GM12875 (cell line): ENCODE measurements around the gene APBA2.
"Not testable (repeated sequence)": the region's sequence is repeated elsewhere in the genome, so short reads cannot be mapped to it uniquely, and the experiment has no call there.

Source experiments
- H3K4me3 ChIP-seq: one replicate; pipeline ENCODE4 v1.5.1; 2011; ENCODE audit warnings: low read depth, low read length, control low read depth
- TF ChIP-seq, protein P1 (sequence below): IDR thresholded peaks from 2 replicates; pipeline ENCODE4 v1.5.1; 2011; ENCODE audit warnings: low read depth, mild to moderate bottlenecking, control low read depth, inconsistent platforms, low read length, moderate library complexity, borderline replicate concordance; ENCODE audit not compliant: insufficient read depth

The APBA2 gene

DNA sequence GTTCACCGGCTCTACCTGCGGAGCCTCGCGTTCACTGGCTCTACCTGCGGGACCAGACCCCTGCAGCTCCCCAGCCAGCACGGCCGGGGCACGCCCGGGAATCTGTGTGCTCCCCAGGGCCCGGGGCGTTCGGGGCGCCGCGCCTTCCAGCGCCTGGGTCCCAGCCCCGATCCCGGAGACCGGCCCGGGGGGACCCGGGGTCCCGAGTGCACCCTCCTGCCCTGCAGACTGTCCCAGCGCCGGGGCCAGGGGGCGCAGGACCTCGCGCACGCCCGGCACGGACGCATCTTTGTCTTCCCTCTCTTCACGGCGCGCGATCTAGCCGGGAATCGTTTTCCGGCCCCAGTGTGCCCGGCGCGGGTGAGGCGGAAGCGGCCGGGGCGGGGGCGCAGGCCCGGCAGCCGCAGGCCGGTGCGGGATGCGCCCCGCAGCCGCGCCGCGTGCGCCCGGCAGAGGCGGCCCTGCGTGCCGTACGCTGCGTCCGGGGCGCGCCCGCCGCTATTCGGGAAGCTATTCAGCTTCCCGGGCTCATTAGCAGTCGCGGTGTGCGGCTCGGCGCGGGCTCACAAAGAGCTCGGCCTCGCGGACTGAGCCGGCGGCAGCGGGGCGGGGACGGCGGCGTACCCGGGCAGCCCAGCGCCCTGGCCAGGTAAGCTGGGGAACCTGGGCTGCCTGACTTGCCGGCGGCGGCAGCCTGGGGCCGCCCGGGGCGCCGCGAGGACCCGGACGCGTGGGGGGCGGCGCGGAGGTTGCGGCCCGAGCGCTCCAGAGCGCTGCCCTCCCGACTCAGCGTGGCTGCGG lies at the start of gene APBA2:
Gene APBA2, plus strand, starts transcription at position 345 of the 801 bp plus-strand sequence. CDS start 167,911 bp downstream, outside the sequence.
- no peak within 1 kb of the TSS for H3K4me3 ChIP-seq
- TF ChIP-seq, protein P1, sequence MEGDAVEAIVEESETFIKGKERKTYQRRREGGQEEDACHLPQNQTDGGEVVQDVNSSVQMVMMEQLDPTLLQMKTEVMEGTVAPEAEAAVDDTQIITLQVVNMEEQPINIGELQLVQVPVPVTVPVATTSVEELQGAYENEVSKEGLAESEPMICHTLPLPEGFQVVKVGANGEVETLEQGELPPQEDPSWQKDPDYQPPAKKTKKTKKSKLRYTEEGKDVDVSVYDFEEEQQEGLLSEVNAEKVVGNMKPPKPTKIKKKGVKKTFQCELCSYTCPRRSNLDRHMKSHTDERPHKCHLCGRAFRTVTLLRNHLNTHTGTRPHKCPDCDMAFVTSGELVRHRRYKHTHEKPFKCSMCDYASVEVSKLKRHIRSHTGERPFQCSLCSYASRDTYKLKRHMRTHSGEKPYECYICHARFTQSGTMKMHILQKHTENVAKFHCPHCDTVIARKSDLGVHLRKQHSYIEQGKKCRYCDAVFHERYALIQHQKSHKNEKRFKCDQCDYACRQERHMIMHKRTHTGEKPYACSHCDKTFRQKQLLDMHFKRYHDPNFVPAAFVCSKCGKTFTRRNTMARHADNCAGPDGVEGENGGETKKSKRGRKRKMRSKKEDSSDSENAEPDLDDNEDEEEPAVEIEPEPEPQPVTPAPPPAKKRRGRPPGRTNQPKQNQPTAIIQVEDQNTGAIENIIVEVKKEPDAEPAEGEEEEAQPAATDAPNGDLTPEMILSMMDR, result no peak

DNA sequence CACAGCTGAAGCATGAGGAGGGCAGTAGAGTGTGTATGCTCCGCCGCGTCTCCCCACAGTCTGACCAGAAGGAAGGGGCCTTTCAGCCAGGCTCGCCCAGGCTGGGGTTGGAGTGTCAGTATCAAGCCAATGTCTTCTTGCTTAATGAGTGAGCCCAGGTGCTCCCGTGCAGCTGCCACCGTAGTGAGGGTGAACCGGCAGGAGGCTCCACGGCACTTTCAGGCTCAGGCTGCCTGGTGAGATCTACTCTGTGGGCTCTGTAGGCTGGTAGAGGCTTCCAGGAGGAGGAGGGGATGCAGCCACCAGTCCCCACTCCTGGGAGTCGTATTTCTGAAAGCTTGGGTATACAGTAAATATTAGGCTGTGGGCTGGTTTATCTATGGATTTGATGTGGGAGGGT lies 45.5 kb upstream of the APBA2 start:
- H3K4me3 ChIP-seq, result not testable (repeated sequence)

DNA sequence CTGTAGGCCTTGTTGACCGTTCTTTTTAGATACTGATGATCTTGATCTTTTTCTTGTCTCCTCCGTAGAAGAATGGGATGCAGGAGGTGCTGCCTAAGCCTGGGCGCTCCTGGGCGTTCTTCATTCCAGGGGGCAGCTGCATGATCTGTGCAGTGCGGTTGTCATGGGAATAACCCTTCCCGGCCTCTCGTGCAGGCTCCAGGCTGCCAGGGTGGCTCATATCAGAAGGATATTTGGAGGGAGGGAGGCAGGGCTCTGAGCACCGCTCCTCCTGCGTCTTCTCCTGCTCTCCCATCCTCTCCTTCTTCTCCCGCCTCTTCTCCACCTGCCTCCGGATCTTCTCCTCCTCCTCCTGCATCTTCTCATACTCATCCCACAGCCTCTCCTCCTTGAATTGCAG lies 43.6 kb upstream of the APBA2 start:
- not testable (repeated sequence) for H3K4me3 ChIP-seq

DNA sequence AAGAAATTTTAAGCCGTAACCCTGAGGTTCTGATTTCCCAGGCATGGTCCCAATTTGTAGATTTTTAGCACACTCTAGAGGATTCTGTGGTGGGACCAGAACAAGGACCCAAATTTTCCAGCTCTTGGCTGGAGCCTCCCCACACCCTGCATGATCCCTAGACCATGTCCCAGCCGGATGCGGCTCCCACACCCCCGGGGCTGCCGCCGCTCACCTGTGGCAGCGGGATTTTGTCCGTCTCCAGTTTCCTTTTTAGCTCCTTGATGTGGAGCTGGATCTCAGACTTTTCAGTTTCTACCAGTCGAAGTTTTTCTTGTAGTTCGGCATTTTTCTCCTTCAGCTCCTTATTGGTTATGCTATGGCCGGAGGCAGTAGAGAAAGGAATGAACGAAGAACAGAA lies 42.3 kb upstream of the APBA2 start:
- H3K4me3 ChIP-seq, result not testable (repeated sequence)

DNA sequence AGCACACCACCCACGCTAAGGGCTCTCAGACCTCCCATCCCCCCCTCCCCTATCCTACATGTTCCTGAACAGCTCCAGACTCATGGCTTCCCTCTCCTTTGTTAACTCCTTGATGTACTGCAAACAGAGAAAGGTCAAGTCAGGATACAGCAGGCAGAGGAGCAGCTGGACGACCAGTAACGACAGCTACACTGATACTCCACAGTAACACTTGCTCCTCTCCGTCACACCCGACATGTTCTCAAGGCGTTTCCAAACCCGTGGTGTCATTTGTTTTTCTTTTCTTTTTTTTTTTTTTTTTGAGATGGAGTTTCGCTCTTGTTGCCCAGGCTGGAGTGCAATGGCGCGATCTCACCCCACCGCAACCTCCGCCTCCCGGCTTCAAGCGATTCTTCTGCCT lies 41.6 kb upstream of the APBA2 start:
- not testable (repeated sequence) for H3K4me3 ChIP-seq

DNA sequence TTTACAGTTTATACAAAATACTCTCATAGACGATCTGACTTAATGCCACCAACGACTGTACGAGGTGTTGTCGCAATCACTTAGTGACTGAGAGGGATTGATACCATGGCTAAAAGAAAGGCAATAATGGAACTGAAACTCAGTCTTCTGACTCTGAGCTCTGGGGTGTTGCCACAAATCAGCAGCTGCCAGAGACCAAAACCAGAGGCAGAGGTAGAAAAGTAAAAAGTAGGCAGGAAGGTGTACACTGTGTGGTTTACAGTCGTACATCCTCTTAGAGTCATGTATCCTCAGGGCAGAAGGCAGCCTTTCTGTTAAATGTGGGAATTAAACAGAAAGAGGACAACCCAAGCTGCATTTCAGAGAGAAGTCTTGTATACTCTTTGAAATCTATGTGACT lies 38.5 kb upstream of the APBA2 start:
- H3K4me3 ChIP-seq, result not testable (repeated sequence)

DNA sequence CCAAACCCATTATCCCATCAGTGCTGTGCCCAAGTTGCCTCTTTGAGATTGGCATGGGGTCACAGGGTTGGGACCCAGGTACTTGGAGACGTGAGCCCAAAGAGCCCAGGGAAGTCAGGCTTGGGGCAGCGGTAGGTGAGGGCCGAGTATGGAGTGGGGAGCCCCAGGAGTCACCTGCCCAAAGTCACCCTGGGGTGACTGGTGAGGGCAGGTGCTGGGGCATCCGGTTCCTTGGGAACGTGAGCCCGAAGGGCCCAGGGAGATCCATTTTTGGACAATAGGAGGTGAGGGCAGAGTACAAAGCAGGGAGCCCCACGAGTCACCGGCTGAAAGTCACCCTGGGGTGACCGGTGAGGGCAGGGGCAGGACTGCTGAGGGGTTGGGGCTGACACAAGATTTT lies 37.8 kb upstream of the APBA2 start:
- H3K4me3 ChIP-seq, result not testable (repeated sequence)

DNA sequence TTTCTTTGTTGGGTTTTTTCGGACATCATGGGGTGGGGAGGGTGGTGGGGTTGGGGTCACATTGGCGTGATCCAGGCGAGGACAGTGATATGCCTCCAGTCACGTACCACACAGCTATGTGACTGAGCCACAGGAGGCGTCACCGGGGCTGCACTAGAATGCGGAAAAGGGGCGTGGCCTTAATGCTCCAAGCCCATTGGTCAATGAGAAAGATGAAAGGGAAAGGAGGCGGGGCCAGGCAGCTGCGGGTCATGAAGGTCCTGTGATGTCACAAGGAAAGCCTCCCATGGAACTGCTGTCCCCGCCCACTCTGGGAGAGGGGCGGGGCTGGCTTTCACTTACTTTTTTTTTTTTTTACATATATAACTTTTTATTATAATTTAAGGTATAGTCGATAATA lies 37.3 kb upstream of the APBA2 start, which contains the start of gene GOLGA6L7:
Gene GOLGA6L7, minus strand, starts transcription at position 124 of the 400 bp plus-strand sequence. Its CDS starts 95 bp downstream, at position 29.
- not testable (repeated sequence) for H3K4me3 ChIP-seq

DNA sequence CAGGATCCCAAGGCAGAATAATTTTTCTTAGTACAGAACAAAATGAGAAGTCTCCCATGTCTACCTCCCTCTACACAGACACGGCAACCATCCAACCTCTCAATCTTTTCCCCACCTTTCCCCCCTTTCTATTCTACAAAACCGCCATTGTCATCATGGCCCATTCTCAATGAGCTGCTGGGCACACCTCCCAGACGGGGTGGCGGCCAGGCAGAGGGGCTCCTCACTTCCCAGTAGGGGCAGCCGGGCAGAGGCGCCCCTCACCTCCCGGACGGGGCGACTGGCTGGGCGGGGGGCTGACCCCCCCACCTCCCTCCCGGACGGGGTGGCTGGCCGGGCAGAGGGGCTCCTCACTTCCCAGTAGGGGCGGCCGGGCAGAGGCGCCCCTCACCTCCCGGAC lies 36.5 kb upstream of the APBA2 start:
- not testable (repeated sequence) for H3K4me3 ChIP-seq

DNA sequence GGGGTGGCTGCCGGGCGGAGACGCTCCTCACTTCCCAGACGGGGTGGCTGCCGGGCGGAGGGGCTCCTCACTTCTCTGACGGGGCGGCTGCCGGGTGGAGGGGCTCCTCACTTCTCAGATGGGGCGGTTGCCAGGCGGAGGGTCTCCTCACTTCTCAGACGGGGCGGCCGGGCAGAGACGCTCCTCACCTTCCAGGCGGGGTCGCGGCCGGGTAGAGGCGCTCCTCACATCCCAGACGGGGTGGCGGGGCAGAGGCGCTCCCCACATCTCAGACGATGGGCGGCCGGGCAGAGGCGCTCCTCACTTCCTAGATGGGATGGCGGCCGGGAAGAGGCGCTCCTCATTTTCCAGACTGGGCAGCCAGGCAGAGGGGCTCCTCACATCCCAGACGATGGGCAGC lies 36.0 kb upstream of the APBA2 start:
- H3K4me3 ChIP-seq, result not testable (repeated sequence)

DNA sequence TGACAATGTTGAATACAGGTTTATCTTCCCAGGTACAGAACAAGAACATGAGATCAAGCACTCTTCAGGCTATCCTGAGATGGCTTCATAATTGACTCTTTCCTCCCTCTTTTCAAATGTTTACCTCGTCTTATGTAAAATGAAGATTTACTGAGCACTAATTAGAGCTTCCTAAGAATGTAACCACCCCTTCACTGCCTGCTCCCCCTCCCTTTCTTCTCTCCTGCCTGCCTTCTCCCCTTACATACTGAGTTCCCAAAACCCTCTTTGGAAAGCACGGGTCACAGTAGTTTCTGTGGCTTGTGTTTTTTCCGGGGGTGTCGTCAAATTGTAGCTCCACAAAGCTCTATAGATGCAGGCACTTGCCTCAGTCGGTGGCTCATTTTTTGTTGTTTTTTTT lies 32.1 kb upstream of the APBA2 start:
- not testable (repeated sequence) for H3K4me3 ChIP-seq

DNA sequence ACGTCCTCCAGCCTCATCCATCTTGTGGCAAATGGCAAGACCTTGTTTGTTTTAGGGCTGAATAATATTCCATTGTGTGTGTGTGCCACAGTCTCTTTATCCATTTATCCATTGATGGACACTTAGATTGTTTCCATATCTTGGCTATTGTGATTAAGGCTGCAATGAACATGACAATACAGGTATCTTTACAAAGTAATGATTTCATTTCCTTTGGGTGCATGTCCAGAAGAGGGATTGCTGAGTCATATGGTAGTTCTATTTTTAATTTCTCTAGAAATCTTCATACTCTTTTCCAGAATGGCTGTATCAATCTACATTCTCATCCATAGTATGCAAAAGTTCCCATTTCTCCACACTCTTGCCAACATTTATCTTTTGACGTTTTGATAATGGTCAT lies 31.2 kb upstream of the APBA2 start:
- not testable (repeated sequence) for H3K4me3 ChIP-seq

DNA sequence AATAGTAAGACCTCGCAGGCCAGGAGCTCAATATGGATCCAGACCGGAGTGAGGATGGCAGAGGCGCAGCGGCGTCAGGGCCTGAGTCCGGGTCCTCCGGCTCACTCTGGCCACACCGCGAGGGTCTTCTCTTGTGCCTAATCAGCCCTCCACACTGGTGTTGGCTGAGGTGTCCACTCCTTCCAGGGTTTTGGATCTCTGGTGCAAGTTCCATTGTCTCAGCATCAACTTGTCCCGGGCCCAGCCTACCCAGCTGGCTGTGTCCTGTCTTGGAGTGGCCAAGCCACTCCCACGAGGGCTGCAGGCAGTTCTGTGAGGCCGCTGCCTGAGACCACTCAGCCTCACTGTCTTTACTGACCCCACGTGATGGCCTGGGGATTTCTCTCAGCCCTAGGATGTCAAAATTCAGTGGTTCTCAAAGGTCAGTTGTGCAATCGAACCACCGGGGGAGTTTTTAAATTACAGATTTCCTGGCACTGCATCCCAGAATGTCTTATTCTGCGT lies 24.7 kb upstream of the APBA2 start:
- TF ChIP-seq, protein P1, result no peak
- no peak overlapping the region for H3K4me3 ChIP-seq

DNA sequence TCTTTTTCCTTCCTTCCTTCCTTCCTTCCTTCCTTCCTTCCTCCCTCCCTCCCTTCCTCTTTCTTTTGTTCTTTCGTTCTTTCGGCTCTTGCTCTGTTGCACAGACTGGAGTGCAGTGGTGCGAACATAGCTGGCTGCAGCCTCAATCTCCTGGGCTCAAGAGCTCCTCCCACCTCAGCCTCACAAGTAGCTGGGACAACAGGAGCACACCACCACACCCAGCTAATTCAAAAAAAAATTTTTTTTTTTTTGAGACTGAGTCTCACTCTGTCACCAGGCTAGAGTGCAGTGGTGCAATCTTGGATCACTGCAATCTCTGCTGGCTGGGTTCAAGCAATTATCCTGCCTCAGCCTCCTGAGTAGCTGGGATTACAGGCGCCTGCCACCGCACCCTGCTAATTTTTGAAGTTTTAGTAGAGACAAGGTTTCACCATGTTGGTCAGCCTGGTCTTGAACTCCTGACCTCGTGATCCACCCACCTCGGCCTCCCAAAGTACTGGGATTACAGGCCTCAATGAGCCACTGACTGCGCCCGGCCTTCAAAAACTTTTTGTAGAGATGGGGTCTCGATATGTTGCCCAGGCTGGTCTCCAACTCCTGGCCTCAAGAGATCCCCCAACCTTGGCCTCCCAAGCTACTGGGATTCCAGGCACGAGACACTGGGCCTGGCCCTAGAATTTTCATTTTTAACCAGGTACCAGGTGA lies 24.0 kb upstream of the APBA2 start:
- H3K4me3 ChIP-seq, result not testable (repeated sequence)
